ENCODE measurements around the gene CD34. TPM values are rescaled to one million over a fixed set of nuclear protein-coding genes. Genes with fewer than 3 reads are reported as not detected.
"Not testable (repeated sequence)": the region's sequence is repeated elsewhere in the genome, so short reads cannot be mapped to it uniquely, and the experiment has no call there.

The CD34 gene
- total RNA-seq, 1 experiment from 2014 or later: 0.11 TPM

- no peak overlapping the region for H3K27ac ChIP-seq
- DNase-seq (ENCODE audit: low read depth in 1 of 2, low spot score in 2 of 2): no peak
- peaks cover 56% of the 10 kb centered on the region for H3K4me1 ChIP-seq (replicated peaks)
- H3K9me3 ChIP-seq (replicated peaks): no peaks in the 10 kb centered on the region
- no peak overlapping the region for H3K4me3 ChIP-seq
- H3K27me3 ChIP-seq (replicated peaks): no peaks in the 10 kb centered on the region
- H3K36me3 ChIP-seq: no peaks in the 10 kb centered on the region
These were observed 35.8 kb upstream of the CD34 start for GRCh38 chr1:207946756-207947155.

- peak in 1 of 2 experiments; percentile 59 for DNase-seq (ENCODE audit: low read depth in 1 of 2, low spot score in 2 of 2)
- Histone ChIP-seq H3K4me3 (no peak overlapping the region), H3K36me3 (no peaks in the 10 kb centered on the region), H3K27ac (peak overlapping the region; percentile 65), H3K9me3 (replicated peaks) (no peaks in the 10 kb centered on the region), H3K27me3 (replicated peaks) (no peaks in the 10 kb centered on the region), H3K4me1 (replicated peaks) (peaks cover 52% of the 10 kb centered on the region)
These were observed 33.6 kb upstream of the CD34 start for GRCh38 chr1:207944571-207944970.

- DNase-seq (ENCODE audit: low read depth in 1 of 2, low spot score in 2 of 2); H3K4me3 ChIP-seq; H3K36me3 ChIP-seq; H3K27ac ChIP-seq; H3K9me3 ChIP-seq (replicated peaks); H3K27me3 ChIP-seq (replicated peaks): not testable (repeated sequence)
- peaks cover 35% of the 10 kb centered on the region for H3K4me1 ChIP-seq (replicated peaks)
These were observed 31.4 kb upstream of the CD34 start for GRCh38 chr1:207942337-207942741.

GRCh38 chr1:207941665-207942064, 30.7 kb upstream of the CD34 start:
- H3K27ac ChIP-seq: no peak overlapping the region
- H3K4me1 ChIP-seq (replicated peaks): peaks cover 35% of the 10 kb centered on the region
- no peak overlapping the region for H3K4me3 ChIP-seq
- no peaks in the 10 kb centered on the region for H3K27me3 ChIP-seq (replicated peaks)
- no peaks in the 10 kb centered on the region for H3K9me3 ChIP-seq (replicated peaks)
- no peak for DNase-seq (ENCODE audit: low read depth in 1 of 2, low spot score in 2 of 2)
- no peaks in the 10 kb centered on the region for H3K36me3 ChIP-seq

- Histone ChIP-seq H3K36me3 (no peaks in the 10 kb centered on the region), H3K27me3 (replicated peaks) (no peaks in the 10 kb centered on the region), H3K4me1 (replicated peaks) (peaks cover 21% of the 10 kb centered on the region), H3K9me3 (replicated peaks) (no peaks in the 10 kb centered on the region), H3K4me3 (no peak overlapping the region), H3K27ac (no peak overlapping the region)
- peak; percentile 60 to 63 for DNase-seq (ENCODE audit: low read depth in 1 of 2, low spot score in 2 of 2)
These were observed 27.1 kb upstream of the CD34 start for GRCh38 chr1:207938016-207938415.

GRCh38 chr1:207937204-207937603, 26.3 kb upstream of the CD34 start:
- Histone ChIP-seq H3K27me3 (replicated peaks) (no peaks in the 10 kb centered on the region), H3K4me3 (no peak overlapping the region), H3K27ac (peak overlapping the region; percentile 55), H3K4me1 (replicated peaks) (peaks cover 20% of the 10 kb centered on the region), H3K36me3 (no peaks in the 10 kb centered on the region), H3K9me3 (replicated peaks) (no peaks in the 10 kb centered on the region)
- DNase-seq (ENCODE audit: low read depth in 1 of 2, low spot score in 2 of 2): peak in 1 of 2 experiments; percentile 44

- peaks cover 13% of the 10 kb centered on the region for H3K4me1 ChIP-seq (replicated peaks)
- H3K27me3 ChIP-seq (replicated peaks): no peaks in the 10 kb centered on the region
- H3K36me3 ChIP-seq: no peaks in the 10 kb centered on the region
- 0 out of 2 replicates have a peak, but pooled peaks cover 2% of the 10 kb centered on the region for H3K9me3 ChIP-seq (replicated peaks)
- no peak overlapping the region for H3K27ac ChIP-seq
- H3K4me3 ChIP-seq: no peak overlapping the region
- DNase-seq (ENCODE audit: low read depth in 1 of 2, low spot score in 2 of 2): no peak
These were observed 24.2 kb upstream of the CD34 start for GRCh38 chr1:207935166-207935583.

GRCh38 chr1:207933205-207933800, 22.4 kb upstream of the CD34 start:
- no peak for DNase-seq (ENCODE audit: low read depth in 1 of 2, low spot score in 2 of 2)
- H3K36me3 ChIP-seq: no peaks in the 10 kb centered on the region

GRCh38 chr1:207926984-207927383, 16.1 kb upstream of the CD34 start:
- no peak for DNase-seq (ENCODE audit: low read depth in 1 of 2, low spot score in 2 of 2)
- no peaks in the 10 kb centered on the region for H3K4me1 ChIP-seq (replicated peaks)
- no peak overlapping the region for H3K27ac ChIP-seq
- H3K9me3 ChIP-seq (replicated peaks): 0 out of 2 replicates have a peak, but pooled peaks cover 7% of the 10 kb centered on the region
- H3K36me3 ChIP-seq: no peaks in the 10 kb centered on the region
- no peak overlapping the region for H3K4me3 ChIP-seq
- H3K27me3 ChIP-seq (replicated peaks): no peaks in the 10 kb centered on the region

More at GRCh38 chr1:207933205-207933800, 22.4 kb upstream of the CD34 start:
- peaks cover 13% of the 10 kb centered on the region for H3K4me1 ChIP-seq (replicated peaks)
- H3K27me3 ChIP-seq (replicated peaks): no peaks in the 10 kb centered on the region
- no peak overlapping the region for H3K27ac ChIP-seq
- H3K9me3 ChIP-seq (replicated peaks): 0 out of 2 replicates have a peak, but pooled peaks cover 7% of the 10 kb centered on the region
- no peak overlapping the region for H3K4me3 ChIP-seq

- not testable (repeated sequence) for H3K27ac ChIP-seq; DNase-seq (ENCODE audit: low read depth in 1 of 2, low spot score in 2 of 2); H3K27me3 ChIP-seq (replicated peaks); H3K36me3 ChIP-seq; H3K9me3 ChIP-seq (replicated peaks); H3K4me1 ChIP-seq (replicated peaks); H3K4me3 ChIP-seq
These were observed 15.0 kb upstream of the CD34 start for GRCh38 chr1:207925969-207926368.

GRCh38 chr1:207925210-207925609, 14.3 kb upstream of the CD34 start:
- H3K27me3 ChIP-seq (replicated peaks): no peaks in the 10 kb centered on the region
- no peak overlapping the region for H3K27ac ChIP-seq
- H3K9me3 ChIP-seq (replicated peaks): 0 out of 2 replicates have a peak, but pooled peaks cover 5% of the 10 kb centered on the region
- no peaks in the 10 kb centered on the region for H3K36me3 ChIP-seq
- H3K4me3 ChIP-seq: no peak overlapping the region
- DNase-seq (ENCODE audit: low read depth in 1 of 2, low spot score in 2 of 2): no peak
- H3K4me1 ChIP-seq (replicated peaks): no peaks in the 10 kb centered on the region

GRCh38 chr1:207923561-207923960, 12.6 kb upstream of the CD34 start:
- H3K27me3 ChIP-seq (replicated peaks): no peaks in the 10 kb centered on the region
- H3K4me1 ChIP-seq (replicated peaks): no peaks in the 10 kb centered on the region
- DNase-seq (ENCODE audit: low read depth in 1 of 2, low spot score in 2 of 2): no peak
- no peaks in the 10 kb centered on the region for H3K36me3 ChIP-seq
- H3K9me3 ChIP-seq (replicated peaks): no peaks in the 10 kb centered on the region
- no peak overlapping the region for H3K4me3 ChIP-seq
- H3K27ac ChIP-seq: no peak overlapping the region

- Histone ChIP-seq H3K4me3 (no peak overlapping the region), H3K27me3 (replicated peaks) (no peaks in the 10 kb centered on the region), H3K9me3 (replicated peaks) (no peaks in the 10 kb centered on the region)
These were observed 12.2 kb upstream of the CD34 start for GRCh38 chr1:207923121-207923520.

GRCh38 chr1:207922554-207922953, 11.6 kb upstream of the CD34 start:
- Histone ChIP-seq H3K9me3 (replicated peaks) (no peaks in the 10 kb centered on the region), H3K36me3 (no peaks in the 10 kb centered on the region)
- no peak for DNase-seq (ENCODE audit: low read depth in 1 of 2, low spot score in 2 of 2)

More at GRCh38 chr1:207923121-207923520, 12.2 kb upstream of the CD34 start:
- Histone ChIP-seq H3K27ac (no peak overlapping the region), H3K36me3 (no peaks in the 10 kb centered on the region), H3K4me1 (replicated peaks) (no peaks in the 10 kb centered on the region)
- no peak for DNase-seq (ENCODE audit: low read depth in 1 of 2, low spot score in 2 of 2)

GRCh38 chr1:207921321-207921720, 10.4 kb upstream of the CD34 start:
- Histone ChIP-seq H3K4me1 (replicated peaks) (no peaks in the 10 kb centered on the region), H3K27ac (no peak overlapping the region), H3K4me3 (no peak overlapping the region), H3K9me3 (replicated peaks) (no peaks in the 10 kb centered on the region), H3K36me3 (no peaks in the 10 kb centered on the region), H3K27me3 (replicated peaks) (no peaks in the 10 kb centered on the region)
- no peak for DNase-seq (ENCODE audit: low read depth in 1 of 2, low spot score in 2 of 2)

More at GRCh38 chr1:207922554-207922953, 11.6 kb upstream of the CD34 start:
- H3K4me1 ChIP-seq (replicated peaks): no peaks in the 10 kb centered on the region
- no peaks in the 10 kb centered on the region for H3K27me3 ChIP-seq (replicated peaks)
- no peak overlapping the region for H3K27ac ChIP-seq
- no peak overlapping the region for H3K4me3 ChIP-seq

All from SJSA1 (cell line).